Nasal cavity respiratory epithelium epithelial cell of viscerocranial mucosa (primary cell): Measurements from ENCODE around the gene UQCRFS1. TPM values are rescaled to one million over a fixed set of nuclear protein-coding genes. Genes with fewer than 3 reads are reported as not detected.

ENCODE experiments used
- total RNA-seq: library from RNA; depleted of rRNA; stranded (reverse); fragments of >200 nt; gene quantifications from 2 replicates; pipeline ENCODE4 v1.2.3, GENCODE V29; 2014

Gene UQCRFS1
- total RNA-seq, result 25.1 and 31.8 TPM in 2 replicates

DNA sequence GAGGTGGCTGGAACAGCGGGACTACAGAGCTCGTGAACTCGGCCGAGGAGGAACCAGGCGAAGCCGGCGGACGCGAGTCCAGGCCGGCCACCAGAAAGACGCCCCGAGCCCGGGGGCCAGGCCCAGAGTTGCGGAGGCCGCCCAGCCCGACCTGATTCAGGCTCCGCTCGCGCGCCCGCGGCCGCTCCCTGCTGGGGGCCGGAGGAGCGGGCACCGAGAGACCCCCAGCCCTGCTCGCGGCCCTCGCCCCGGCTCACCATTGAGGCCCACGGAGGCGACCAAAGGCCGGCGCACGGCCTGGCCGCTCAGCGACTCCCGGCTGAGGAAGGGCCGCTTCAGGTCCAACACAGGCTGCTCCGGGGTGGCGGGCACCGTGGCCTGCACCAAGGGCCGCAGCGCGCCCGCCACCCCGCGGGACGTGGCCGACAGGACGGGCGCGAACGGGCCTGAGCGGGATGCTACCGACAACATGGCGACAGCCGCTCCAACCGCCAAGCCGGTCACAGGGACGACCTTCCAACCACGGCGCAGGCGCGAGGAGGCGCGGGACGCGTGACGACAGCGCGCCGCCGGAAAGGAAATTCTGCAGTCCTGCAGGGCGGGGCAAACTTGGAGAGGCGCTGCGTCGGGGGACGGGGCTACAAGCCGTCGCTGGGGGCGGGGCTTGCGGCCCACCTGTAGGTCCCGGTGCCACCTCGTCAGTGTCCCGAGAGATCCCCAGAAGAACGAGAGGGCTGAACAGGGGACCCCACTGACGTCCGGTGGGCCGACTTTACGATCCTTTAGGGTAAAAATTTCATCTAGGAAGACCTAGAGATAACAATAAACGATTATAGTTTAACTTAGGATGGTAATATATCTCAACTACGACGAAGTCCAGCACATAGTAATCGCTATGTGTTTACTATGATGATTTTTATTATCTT, at the start of gene UQCRFS1:
TSS of gene UQCRFS1 (minus strand) at position 504 of the 926 bp plus-strand sequence. CDS start at position 471, 33 bp downstream.

